Left renal pelvis (tissue), 4 donors: Measurements from ENCODE around the gene SCN3A. TPM values are rescaled to one million over a fixed set of nuclear protein-coding genes. Genes with fewer than 3 reads are reported as not detected.

Experiments
- DNase-seq, 4 donors: peaks; one replicate each; pipeline ENCODE4 v3.0.0-alpha.2; 2013; ENCODE audit warnings: low read depth in 4 of 4, low spot score in 3 of 4
- polyA plus RNA-seq, 4 donors: library from polyadenylated mRNA; unstranded; fragments of 120-200 nt; gene quantifications; one replicate each; pipeline ENCODE4 v1.2.1, GENCODE V29; 2013; ENCODE audit not compliant: insufficient read length in 4 of 4

Gene SCN3A
- polyA plus RNA-seq, 4 donors = 0.30 to 0.78 (median 0.43) TPM

DNA sequence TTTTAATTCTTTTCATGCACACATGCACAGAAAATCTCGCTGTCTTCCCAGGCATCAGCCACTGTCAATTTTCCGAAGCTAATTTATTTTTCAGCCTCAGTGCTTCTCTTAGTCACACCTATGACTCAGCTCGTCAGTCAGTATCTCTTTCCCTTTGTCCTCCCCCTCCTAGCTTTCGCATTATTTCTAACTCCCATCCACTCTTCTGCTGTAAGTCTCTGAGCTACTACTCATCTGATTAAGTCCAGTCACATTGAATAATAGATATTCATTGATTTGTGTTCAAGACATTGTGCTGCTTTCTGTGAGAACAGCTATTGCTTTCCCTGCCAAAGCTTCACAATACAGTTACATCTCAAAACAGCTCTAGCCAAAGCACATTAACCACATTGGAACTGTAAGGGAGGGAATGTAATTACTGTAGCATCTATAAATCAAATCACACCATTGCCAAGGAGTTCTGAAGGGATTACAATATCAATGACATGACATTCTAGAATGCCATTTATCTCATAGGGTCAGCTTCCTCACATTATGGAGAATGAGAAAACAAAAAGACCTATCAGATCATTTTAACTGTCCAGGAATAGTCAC, 89.4 kb downstream of the SCN3A start:
- no peak for DNase-seq

DNA sequence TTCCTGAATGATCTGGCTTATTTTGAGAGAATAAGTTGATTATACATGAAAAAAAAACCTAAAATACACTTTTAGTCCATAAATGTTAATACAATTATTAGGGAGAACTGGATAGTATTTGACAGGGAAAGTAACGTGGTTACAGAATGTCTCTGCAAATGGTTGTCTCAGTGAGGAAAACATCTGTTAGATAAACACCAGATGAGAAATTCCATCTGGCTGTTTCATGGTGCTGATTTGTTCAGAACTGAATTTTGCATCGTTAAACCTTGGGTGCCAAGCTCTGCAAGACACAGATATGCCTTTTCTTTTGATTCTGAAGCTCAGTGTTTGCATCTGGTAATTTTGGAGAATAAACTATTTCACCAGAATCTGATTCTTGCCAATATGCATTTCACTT, 90.4 kb downstream of the SCN3A start:
- DNase-seq = no peak

DNA sequence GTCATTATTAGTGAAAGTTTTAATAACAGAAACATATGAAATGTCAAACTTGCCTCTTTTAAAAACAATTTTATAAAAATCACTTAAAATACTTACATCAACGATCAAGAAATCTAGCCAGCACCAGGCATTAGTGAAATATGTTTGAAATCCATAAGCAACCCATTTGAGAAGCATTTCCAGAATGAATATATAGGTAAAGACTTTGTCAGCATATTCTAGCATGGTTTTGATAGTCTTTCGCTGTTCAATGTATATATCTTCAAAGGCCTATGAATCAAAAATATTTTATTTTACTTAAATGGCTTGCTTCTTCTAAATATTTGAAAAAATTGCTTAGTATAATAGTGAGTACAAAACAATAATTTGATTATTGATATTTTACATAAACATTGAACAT, 91.1 kb downstream of the SCN3A start:
- no peak for DNase-seq

DNA sequence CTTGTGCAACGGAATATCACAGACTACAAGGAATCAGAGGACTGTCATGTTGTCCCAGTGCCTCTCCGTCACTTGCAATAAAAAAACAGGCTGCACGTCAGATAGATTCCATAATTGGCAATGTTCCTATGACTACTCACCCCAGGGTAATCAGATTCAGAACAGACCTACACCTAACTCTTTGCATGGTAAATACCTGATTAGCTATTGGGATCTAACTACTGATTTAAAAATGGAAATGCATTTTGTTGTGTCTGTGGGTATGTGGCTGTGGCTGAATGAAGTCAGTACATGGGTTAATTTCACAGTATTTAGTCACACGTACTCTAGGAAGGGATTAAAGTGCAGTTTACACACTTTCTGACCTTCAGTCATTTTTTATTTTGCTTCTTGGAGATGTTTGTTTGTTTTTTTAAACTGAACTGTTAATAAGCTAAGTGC, 91.7 kb downstream of the SCN3A start:
- no peak for DNase-seq

DNA sequence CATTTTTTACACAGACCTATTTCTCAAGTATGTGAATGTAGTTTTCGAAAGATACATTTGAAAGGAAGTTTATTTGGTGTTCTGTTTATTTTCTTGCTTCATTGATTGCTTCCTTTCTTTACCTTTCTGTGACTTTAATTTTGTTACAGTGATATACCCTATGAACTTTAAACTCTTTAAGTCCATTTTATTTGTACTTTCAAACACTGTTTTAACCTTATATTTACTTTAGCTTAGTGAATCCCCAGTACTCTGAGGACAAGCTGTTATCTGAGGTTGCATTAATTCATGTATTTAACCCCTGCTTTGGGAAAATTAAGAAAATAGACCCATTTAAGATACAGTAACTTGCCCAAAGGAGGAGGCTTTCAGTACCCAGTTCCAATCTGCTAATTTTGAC, 93.5 kb downstream of the SCN3A start:
- no peak for DNase-seq

DNA sequence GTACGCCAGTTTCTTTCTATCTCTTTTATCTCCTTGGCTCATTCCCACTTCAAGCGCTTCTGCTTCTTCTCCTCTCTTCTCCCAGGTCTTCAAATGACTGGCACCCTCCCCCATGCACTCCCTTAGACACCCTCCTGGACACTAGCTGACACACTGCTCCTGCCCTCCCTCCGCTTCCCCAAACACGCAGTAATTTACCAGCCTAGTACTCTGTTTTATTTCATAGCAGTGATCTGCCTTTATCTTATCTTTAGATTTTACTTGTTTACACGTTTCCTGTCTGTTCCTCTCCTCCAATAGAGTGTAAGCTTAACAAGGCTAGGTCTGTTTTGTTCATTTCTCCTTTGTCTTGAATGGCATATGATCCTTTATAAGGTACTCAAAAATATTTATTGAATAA, 93.9 kb downstream of the SCN3A start:
- no peak for DNase-seq

DNA sequence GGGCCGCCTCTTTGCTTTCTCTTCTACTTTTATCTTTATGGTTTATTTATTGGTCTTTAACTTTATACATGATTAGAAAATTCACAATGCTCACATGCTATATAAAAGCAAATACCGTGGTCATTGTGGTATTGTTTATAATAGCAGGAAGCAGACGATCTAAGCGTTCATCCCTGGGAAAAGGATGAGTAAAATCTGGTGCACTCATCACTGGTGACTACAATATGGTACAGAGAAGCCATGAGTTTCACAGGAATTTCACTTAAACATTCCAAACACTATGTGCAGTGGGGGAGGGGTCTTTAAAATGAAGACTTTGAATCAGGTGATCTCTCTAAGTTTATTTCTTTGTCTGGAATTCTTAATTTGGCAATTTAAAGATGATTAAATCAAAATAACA, 97.9 kb downstream of the SCN3A start:
- DNase-seq = no peak

DNA sequence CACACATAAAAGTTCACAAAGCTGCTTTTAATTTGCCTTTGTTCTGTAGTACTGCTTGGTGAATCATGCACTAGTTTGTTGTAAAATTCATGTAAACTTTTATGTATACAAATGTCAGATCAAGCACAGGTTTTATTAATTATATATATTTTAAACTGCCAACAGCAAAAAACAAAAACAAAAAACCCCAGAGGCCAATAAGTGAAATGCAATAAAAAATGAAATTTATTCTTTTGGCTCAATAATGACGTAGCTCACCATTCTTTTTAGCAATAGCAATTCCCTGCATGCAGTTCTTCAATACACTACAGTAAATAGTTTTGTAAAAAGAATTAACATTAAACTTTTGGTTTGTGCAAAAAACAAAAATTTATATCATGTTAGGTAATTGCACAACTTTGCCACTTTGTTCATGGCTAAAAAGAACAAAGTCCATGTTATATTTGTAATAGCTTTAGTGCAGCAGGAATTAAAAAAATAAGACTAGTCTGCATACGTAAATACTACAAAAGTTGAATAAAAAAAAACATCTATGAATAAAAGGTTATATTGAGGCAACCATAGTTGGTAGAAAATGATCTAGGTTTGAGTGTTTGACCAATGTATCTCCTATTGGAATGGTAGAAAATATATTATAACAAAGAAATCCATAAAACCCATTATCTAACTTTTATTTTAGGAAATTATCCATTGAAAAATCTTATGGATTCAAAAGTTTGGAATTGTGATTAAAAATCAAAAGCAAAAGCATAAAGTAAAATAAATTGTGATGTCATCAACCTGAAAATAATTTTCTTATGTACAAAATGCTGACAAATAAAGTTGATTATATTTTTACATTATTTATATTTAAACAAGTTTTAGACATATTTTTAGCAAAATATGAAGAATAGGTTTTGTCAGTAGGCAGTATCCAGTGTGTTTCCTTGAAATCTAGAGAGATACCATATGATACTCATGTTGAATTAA, 115.6 kb downstream of the SCN3A start:
- DNase-seq = no peak

DNA sequence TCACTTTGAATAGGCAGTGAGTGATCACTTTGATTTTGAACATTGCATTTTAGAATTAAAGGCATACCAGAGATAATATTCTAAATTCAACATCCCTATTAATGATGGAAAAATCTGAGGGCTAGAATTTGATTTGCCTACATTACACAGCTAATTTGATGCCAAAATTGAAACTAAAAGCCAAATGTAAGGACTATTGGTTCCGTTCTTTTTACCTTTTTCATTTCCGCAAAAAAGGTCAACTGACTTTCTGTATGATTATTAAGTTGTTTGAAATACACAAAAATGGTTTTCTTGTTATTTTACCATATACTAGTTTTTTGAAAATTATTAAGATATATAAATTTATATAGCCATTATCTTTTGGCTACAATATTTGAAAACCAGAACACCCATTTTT, 117.5 kb downstream of the SCN3A start:
- DNase-seq = no peak

DNA sequence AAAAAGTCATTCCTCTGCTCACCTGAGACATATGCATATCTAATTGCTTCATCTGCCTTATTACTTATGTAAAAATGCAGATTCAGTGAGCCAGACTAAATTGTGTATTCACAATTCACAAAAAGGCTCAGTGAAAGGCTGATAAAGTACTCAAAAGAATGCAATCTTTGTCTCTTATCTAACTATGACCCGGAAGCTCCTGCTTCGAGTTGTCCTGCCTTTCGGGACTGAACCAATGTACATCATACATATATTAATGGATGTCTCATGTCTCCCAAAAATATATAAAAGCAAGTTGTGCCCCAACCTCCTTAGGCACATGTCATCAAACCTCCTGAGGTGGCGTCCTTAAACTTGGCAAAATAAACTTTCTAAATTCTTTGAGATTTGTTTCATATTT, 120.5 kb downstream of the SCN3A start:
- no peak for DNase-seq

DNA sequence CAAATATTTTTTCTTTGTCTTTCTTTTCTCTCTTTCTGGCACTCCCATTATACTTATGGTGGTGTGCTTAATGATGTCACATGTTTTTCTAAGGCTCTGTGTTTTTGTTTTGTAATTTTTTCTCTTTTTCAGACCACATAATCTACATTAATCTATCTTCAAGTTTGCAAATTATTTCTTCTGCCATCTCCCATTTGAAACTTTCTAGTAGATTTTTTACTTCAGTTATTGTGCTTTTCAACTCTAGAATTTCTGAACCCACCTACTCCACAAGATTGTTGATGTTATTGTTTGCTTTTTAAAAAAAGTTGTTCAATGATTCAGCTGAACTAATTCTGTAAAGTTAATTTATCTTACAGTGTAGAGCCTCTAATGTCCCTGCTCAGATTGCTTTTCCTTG, 121.4 kb downstream of the SCN3A start:
- DNase-seq = no peak

DNA sequence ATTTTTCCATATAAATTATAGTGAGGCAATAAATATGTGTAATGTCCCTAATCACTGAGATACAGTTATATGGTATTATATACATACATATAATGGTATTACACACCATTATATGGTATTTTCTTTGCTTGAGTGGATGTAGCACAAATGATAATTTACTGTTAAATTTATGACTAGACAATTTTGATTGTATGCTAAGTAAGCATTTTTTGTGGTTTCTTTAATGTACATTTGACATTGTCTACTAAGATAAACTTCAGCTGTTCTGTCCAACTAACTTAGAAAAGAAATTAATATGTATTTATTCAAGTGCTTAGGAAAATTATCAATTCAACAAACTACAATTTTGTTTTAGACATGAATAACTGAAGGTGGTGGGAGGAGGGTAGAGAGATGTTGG, 122.6 kb downstream of the SCN3A start:
- no peak for DNase-seq

DNA sequence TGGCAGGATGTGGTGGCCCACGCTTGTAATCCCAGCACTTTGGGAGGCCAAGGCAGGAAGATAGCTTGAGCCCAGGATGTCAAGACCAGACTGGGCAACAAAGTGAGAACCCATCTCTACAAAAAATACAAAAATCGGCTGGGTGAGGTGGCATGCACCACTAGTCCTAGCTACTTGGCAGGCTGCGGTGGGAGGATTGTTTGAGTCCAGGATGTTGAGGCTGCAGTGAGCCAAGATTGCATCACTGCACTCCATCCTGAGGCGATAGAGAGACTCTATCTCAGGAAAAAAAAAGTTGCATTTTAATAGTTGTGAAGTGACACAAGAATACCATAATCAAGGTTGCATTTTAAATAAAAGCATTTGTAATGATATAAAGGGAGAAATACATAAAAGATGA, 124.4 kb downstream of the SCN3A start:
- no peak for DNase-seq

DNA sequence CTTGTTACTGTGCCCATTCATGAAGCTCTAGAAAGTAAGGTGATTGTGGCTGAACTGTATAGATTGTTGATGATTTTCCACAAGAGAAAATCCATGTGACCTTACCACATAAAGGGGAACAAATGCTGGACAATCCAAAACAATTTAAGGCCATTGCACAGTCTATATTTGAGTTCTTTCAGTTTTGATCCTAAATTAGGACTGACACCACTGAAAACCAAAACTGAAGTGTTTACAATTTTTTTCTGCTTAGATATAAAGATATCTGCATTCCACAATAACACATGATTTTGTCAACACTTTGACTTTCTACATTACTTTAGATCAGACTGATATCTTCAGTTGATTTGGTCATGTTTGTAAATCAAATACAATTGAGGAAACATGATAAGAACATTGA, 124.9 kb downstream of the SCN3A start:
- DNase-seq = no peak

DNA sequence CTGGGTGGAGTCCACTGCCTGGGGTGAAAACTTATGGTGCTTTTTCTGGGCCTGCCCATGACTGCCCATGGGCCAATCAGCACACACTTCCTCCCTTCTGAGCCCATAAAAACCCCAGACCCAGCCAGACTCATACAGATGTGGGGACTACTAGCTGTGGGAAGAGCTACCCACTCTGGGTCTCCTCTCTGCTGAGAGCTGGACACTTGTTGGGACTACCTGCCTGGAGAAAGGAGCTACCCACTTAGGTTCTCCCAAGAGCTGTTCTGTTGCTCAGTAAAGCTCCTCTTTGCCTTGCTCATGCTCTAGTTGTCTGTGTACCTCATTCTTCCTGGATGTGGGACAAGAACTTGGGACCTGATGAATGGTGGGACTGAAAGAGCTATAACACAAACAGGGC, 129.0 kb downstream of the SCN3A start:
- DNase-seq = no peak

DNA sequence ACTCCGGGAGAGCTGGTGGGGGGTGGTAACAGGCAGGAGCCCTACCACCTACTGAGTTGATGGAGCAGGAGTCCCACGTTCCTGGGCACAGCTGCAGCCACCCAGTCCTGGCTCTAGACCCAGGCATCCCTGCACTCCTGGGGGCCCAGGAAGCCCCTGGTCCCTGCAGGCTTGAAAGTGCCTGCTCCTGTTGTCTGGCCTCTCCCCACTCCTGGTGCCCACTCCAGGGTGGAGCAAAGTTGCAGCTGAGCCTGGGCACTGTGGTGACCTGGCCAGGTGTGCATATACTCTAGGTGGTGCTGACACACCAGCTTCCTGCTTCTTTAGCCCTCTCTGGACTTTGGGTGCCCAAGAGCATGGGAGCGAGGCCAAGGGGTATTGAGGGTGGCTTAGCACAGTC, 129.5 kb downstream of the SCN3A start:
- DNase-seq = no peak

DNA sequence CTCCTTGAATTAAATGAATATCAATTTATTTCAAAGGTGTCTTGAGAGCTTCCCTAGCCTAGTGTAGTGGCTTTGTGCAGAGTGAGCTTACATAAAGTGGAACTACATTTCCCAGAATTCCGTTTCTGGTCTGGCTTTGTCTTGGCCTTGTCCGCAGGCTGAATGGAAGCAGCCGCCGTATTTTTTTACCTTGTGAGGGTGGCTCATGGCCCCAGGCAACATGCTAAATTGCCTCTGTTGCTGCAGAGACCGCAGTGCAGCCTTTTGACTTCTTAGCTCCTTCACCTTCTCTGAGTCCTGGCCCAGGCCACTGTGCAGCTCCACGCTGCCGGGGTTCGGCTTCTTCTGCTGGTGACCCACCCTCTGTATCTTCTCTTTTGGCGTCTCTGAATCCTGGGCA, 133.8 kb downstream of the SCN3A start:
- no peak for DNase-seq

DNA sequence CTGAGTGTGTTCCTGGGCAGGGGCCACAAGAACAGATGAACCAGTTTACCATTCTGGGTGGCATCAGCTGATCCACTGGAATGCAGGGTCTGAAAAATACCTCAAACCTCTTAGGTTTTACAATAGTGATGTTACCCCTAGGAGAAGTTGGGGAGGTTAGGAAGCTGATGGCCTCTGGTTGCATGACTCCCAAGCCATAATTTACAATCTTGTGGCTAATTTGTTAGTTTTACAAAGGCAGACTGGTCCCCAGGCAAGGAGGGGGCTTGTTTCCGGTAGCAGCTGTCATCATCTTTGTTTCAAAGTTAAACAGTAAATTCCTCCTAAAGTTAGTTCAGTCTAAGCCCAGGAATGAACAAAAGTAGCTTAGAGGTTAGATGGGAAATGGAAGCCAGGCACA, 134.7 kb downstream of the SCN3A start:
- DNase-seq = no peak

DNA sequence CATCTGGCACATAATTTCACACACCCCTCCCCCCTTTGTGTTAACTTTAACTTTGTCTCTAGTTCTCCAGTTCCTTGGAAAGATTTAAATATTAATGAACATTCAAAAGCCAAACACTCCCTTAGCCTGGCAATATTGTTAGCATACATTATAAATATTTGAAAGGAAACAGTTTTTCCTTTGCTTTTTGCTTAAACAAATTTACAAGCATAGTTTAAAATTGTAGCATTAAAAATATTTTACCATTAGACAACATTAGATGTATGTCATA, 135.4 kb downstream of the SCN3A start:
- DNase-seq = no peak

DNA sequence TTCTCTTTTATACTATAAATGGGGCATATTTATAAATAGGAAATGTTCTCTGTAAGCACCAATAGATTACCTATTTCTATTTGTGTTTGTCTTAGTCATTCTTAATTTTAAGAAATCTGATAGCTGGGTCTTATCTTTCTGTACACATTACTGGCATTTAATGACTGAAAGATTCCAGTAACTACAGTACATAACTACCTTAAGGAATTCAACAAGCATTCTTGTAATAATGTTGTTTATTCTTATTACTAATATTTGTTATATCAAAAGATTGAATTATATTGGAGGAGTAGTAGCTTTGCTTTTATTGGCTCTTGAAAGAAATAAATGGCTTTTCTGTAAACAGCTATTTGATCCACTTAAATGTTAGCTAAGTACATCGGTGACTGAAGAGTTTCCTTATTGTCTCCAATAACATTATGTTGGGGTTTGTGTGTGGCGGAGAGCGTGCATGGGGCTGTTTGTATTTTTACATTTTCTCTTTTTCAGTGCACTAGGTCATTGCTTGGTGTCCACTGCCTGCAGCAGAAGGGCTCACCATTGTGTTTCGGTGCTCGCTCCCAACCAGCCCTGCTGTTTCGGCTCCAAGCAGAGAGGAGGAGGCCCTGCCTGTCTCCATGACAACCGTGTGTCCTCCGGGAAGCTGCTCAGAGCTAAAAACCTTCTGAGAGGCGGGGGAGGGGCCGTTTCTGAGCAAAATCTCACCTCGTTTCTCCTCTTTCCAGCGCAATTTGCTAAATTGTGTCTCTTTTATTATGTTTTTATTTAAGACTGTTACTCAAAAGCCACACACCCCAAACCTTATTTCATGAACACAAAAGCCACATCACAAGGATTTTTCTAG, 136.0 kb downstream of the SCN3A start:
- DNase-seq = peak; percentile 27 to 65 (median 42)

DNA sequence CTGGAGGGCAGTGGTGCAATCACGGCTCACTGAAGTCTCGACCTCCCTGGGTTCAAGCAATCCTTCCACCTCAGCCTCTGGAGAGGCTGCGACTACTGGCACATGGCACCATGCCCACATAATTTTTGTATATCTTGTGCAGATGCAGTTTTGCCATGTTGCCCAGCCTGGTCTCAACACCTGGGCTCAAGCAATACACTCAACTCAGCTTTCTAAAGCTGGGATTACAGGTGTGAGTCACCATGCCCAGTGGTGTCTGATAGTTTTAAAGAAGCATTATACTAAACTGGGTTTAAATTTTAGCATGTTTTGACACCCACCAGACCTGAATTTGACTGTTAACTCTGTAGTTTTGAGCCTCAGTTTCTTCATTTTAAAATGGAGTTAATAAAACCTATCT, 139.1 kb downstream of the SCN3A start:
- DNase-seq = no peak

DNA sequence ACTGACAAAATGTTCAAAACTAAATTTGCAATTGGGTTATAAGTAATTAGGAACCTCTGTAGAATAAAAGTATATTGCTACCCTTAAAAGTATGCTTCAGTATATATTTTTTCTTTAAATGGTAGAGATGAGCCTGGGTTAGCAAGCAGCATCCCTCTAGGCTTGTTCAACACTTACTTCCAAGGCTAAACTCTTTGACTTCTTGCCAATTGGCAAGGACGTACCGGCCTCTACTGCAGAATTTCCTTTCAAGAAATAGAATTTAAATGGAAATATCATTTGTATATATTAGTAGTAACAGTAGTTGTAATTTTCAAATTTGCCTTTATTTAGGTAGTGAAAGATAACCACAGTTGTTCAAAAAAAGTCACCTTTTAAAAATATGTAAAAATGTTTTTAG, 143.4 kb downstream of the SCN3A start:
- DNase-seq = no peak
